Esophagus (tissue), 2 donors: ENCODE data around the gene ABCA7. TPM values are rescaled to one million over a fixed set of nuclear protein-coding genes. Genes with fewer than 3 reads are reported as not detected.
A peak's percentile ranks its signal among the peaks of the same experiment; 100 is the strongest.

Experiments used
- H3K27ac ChIP-seq, 2 donors: one replicate each; pipeline ENCODE4 v1.5.1; 2013; ENCODE audit warnings: low read depth in 2 of 2, mild to moderate bottlenecking in 2 of 2, inconsistent platforms in 1 of 2, low read length in 1 of 2, moderate library complexity in 1 of 2
- H3K27me3 ChIP-seq, 2 donors: one replicate each; pipeline ENCODE4 v1.6.1; 2013; ENCODE audit warnings: low read length in 2 of 2, control low read depth in 1 of 2, mild to moderate bottlenecking in 1 of 2; ENCODE audit not compliant: insufficient read depth in 2 of 2, control insufficient read depth in 1 of 2
- H3K36me3 ChIP-seq, 2 donors: one replicate each; pipeline ENCODE4 v1.6.1; 2013; ENCODE audit warnings: low read length in 1 of 2; ENCODE audit not compliant: control insufficient read depth in 2 of 2, insufficient read depth in 2 of 2
- H3K4me1 ChIP-seq, 2 donors: one replicate each; pipeline ENCODE4 v1.6.1; 2013; ENCODE audit warnings: low read length in 1 of 2; ENCODE audit not compliant: control insufficient read depth in 2 of 2, insufficient read depth in 2 of 2
- H3K4me3 ChIP-seq, 2 donors: one replicate each; pipeline ENCODE4 v1.5.1; 2013; ENCODE audit warnings: low read length in 2 of 2, mild to moderate bottlenecking in 2 of 2, low read depth in 1 of 2, moderate library complexity in 1 of 2
- H3K9me3 ChIP-seq, 2 donors: one replicate each; pipeline ENCODE4 v1.6.1; 2013; ENCODE audit warnings: mild to moderate bottlenecking in 2 of 2, low read depth in 1 of 2, low read length in 1 of 2, moderate library complexity in 1 of 2; ENCODE audit not compliant: control insufficient read depth in 2 of 2, insufficient read depth in 1 of 2
- WGBS, 2 donors: extraction: QIAGEN DNeasy Blood & Tissue Kit; methylation state at CpG; one replicate each; pipeline ENCODE4 v1.1.7; 2013; 5-methylcytosine and 5-hydroxymethylcytosine counted together
- polyA plus RNA-seq, 2 donors: library from polyadenylated mRNA; stranded (reverse); fragments of 200-250 nt; gene quantifications; one replicate each; pipeline ENCODE4 v1.2.3, GENCODE V29; 2013
- donor health status: healthy with polysubstance abuse.
- donor health status: Bipolar disorder and iron deficiency.

Gene ABCA7
- polyA plus RNA-seq, 2 donors = 11.4 to 26.4 TPM

DNA sequence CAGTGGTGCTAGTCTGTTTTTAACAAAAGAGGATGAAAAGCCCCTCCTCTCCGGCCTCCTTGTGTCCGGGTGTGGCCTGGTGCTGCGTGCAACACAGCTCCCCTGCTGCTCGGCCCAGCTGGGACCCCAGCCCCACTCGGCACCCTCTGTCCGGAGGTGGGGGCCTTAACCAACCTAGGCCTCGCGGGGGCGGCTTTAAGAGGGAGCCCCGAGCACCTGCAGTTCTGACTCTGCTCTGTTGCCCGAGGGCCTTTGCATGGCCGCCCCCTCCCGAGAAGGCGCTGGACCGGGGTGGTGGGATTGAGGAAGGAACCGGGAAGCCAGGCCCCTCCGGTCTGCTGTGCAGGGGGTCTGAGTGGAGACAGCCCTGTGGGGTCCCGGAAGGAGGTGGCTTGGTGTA, 45.4 kb upstream of the ABCA7 start:
- WGBS, 2 donors = 91% methylated on average over 18 of the region's 18 CpGs
- H3K27me3 ChIP-seq = peaks cover 0 to 11% of the 10 kb centered on the region in 2 donors
- peaks cover 0 to 30% of the 10 kb centered on the region in 2 donors for H3K36me3 ChIP-seq
- H3K4me3 ChIP-seq = no peak overlapping the region
- peaks cover 0 to 8% of the 10 kb centered on the region in 2 donors for H3K4me1 ChIP-seq
- H3K9me3 ChIP-seq = peaks cover 0 to 4% of the 10 kb centered on the region in 2 donors
- no peak overlapping the region for H3K27ac ChIP-seq

DNA sequence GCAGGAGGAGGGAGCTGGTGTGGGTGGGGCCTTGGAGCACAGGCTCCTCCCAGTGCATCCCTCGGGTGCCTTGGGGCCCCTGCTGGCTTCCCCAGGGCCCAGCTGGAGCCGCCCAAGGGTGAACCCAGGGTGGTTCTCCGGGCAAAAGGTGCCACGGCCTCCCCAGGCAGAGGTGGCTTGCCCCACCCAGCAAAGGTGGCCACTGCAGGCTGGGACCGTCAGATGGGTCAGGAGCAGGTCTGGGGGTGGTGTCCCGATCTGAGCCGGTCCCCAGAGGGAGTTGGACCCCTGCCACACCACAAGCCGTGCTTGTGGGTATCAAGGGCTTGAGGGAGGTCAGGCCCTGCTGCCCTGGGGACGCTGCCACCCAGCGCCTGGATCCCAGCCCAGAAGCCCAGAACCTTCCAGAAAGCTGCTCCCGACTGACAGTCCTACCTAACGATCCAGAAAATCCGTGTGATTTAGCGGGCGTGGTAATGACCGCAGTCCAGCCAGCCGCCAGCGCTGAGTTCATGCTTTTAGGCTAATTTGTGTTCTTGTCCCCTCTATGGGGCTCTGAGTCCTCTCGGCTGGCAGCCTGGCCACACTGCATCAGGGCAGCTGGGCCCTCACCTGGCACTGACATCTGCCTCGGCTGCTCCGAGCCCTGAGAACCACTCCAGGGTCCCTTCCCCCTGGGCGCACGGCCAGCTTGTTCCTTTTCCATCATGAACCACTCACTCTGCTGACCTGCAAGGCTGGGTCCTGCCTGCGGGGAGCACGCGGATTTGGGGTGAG, 44.7 kb upstream of the ABCA7 start:
- 55 to 61% methylated on average over 25 to 26 of the region's 26 CpGs for WGBS, 2 donors
- Histone ChIP-seq H3K27ac (no peak overlapping the region), H3K27me3 (peaks cover 0 to 15% of the 10 kb centered on the region in 2 donors)

DNA sequence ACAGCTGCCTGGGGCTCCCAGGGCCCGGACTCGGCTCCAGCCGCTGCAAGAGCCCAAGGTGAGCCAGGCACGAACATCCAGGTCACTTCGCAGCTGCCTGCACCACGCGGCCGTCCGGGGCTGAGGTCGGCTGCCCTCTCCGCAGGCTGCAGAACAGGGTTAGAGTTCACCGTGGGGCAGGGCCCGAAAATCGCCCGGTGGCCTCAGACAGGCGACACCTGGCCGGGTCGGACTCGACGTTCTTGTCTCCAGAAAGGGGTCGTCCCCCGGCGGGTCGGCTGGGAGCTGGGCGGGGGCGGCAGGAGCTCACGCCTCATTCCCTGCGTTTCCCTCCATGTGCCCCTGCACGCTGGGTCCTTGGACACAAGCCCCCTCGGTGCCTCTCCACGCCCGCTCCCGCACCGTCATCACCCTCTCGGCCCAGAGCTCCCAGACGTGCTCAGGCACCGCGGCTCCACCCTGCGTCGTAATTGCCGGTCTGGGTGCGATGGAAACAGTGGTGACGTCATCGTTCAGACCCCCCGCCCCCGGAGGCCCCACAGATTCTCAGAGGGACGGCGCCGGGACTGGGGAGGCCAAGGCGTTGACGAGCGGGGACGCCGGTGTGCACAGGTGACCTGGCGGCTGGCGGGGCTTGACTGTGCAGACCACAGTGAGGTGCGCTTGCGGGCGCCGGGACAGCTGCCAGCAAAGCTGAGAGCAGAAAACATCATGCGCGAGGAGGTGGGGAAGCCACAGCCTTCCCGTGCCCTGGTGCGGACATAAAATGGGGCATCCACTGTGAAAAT, 43.7 kb upstream of the ABCA7 start:
- H3K4me3 ChIP-seq = peak overlapping the region in 1 of 2 donors; percentile 29
- peaks cover 0 to 20% of the 10 kb centered on the region in 2 donors for H3K27me3 ChIP-seq
- H3K9me3 ChIP-seq = peaks cover 0 to 4% of the 10 kb centered on the region in 2 donors
- no peak overlapping the region for H3K27ac ChIP-seq
- peaks cover 0 to 14% of the 10 kb centered on the region in 2 donors for H3K36me3 ChIP-seq
- WGBS, 2 donors = 6 to 9% methylated on average over 56 to 64 of the region's 64 CpGs
- peaks cover 0 to 8% of the 10 kb centered on the region in 2 donors for H3K4me1 ChIP-seq

More for the DNA sequence above, 44.7 kb upstream of the ABCA7 start:
- H3K4me3 ChIP-seq = no peak overlapping the region
- peaks cover 0 to 4% of the 10 kb centered on the region in 2 donors for H3K9me3 ChIP-seq
- peaks cover 0 to 24% of the 10 kb centered on the region in 2 donors for H3K36me3 ChIP-seq
- peaks cover 0 to 8% of the 10 kb centered on the region in 2 donors for H3K4me1 ChIP-seq

DNA sequence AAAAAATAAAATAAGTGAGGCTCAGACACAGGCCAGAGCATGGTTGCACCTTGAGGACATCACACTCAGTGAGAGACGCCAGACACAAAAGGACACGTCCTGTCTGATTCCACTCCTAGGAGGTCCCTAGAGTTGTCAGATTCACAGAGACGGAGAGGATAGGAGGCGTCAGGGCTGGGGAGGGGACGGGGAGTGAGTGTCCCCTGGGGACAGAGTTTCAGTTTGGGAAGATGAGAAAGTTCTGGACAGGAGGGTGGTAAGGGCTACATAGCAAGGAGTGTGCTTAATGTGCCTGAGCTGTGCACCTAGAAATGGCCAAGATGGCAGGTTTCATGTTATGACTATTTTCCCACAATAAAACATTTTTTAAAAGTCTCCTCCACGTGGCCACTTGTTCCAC, 41.8 kb upstream of the ABCA7 start:
- Histone ChIP-seq H3K4me1 (peaks cover 0 to 8% of the 10 kb centered on the region in 2 donors), H3K27me3 (peaks cover 0 to 24% of the 10 kb centered on the region in 2 donors), H3K9me3 (peaks cover 0 to 4% of the 10 kb centered on the region in 2 donors), H3K27ac (no peak overlapping the region), H3K36me3 (peaks cover 0 to 5% of the 10 kb centered on the region in 2 donors), H3K4me3 (no peak overlapping the region)
- 26 to 28% methylated on average over 6 of the region's 6 CpGs for WGBS, 2 donors

DNA sequence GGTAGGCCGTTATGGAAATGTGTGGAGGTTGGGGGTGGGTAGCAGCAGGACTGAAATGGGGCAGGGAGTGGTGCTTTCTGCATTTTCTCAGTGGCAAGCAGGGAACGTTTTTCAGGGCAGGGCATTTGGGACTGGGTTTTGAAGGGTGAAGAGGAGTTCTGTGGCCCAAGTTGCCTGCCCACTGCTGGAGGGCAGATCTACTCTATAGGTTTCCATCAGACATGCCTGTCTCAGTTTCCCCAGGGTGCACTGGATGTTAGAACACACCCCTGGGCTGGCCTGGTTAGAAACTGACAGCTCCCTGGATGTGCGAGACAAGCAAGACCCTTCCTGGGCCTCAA, 40.6 kb upstream of the ABCA7 start:
- H3K36me3 ChIP-seq = peaks cover 0 to 4% of the 10 kb centered on the region in 2 donors
- H3K9me3 ChIP-seq = peaks cover 0 to 4% of the 10 kb centered on the region in 2 donors
- WGBS, 2 donors = 49 to 64% methylated on average over 3 of the region's 3 CpGs
- H3K27ac ChIP-seq = no peak overlapping the region
- peaks cover 0 to 24% of the 10 kb centered on the region in 2 donors for H3K27me3 ChIP-seq
- no peak overlapping the region for H3K4me3 ChIP-seq
- peaks cover 0 to 8% of the 10 kb centered on the region in 2 donors for H3K4me1 ChIP-seq

DNA sequence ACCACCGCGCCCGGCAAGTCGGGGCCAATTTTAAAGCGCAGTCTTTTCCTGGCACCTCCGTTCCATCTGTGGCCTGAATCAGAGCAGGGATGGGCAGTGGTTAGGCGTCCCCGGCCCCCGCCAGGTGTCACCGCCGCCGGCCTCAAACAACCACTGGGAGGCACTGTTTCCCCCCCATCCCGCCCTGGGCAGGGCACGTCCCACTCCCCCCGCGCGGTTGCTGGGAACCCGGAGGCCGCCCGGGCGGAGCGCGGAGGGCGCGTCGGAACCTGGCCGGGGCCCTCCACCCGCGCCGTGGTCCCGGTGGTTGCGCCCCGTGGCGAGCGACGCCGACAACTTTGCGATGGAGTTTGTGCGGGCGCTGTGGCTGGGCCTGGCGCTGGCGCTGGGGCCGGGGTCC, 39.8 kb upstream of the ABCA7 start, which contains the start of gene GRIN3B:
Gene GRIN3B (plus strand): TSS at position 325 of the 400 bp plus-strand sequence. CDS start 19 bp downstream, at position 344.
- peaks cover 0 to 24% of the 10 kb centered on the region in 2 donors for H3K27me3 ChIP-seq
- H3K4me1 ChIP-seq = peaks cover 0 to 8% of the 10 kb centered on the region in 2 donors
- no peaks in the 10 kb centered on the region for H3K36me3 ChIP-seq
- H3K27ac ChIP-seq = no peak within 1 kb of the TSS
- peak within 1 kb of the TSS in 1 of 2 donors; percentile 4 for H3K4me3 ChIP-seq
- WGBS, 2 donors = 1% methylated on average over 29 to 43 of the region's 43 CpGs
- H3K9me3 ChIP-seq = peaks cover 0 to 4% of the 10 kb centered on the region in 2 donors

DNA sequence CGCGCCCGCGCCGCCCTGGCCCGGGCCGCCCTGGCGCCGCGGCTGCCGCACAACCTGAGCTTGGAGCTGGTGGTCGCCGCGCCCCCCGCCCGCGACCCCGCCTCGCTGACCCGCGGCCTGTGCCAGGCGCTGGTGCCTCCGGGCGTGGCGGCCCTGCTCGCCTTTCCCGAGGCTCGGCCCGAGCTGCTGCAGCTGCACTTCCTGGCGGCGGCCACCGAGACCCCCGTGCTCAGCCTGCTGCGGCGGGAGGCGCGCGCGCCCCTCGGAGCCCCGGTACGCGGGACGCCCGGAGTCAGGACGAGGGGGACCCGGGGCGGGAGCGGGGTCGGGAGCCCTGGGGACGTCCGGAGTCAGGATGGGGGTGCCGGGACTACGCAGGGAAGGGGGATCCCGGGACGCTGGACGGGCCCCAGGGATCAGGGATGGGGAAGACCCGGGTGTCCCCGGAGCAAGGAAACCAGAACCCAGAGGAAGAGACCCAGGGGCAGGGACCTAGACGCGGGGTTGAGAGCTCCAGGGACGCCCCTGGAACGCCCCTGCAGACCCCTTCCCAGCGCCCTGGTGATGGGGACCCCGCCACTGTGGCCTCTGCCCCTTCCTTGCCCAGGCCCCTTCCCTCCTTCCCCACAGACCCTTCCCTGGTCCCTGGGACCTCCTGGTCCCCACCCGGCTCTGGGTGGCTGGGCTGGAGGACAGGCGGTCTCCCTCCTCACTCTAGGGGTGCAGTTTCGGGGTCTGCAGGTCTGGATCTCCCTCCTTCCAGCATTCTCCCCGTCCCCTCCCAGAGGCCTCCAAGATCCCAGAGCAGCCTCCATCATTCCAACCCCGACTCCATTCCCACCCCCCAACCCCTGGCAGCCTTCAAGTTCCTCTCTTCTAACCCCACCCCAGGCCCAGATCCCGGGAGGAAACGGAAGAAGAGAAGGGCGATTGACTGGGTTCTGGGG, 39.0 kb upstream of the ABCA7 start:
- WGBS, 2 donors = 4 to 6% methylated on average over 49 to 73 of the region's 73 CpGs
- peaks cover 0 to 6% of the 10 kb centered on the region in 2 donors for H3K4me1 ChIP-seq
- peaks cover 0 to 4% of the 10 kb centered on the region in 2 donors for H3K9me3 ChIP-seq
- no peak overlapping the region for H3K4me3 ChIP-seq
- peaks cover 0 to 20% of the 10 kb centered on the region in 2 donors for H3K27me3 ChIP-seq
- no peak overlapping the region for H3K27ac ChIP-seq
- no peaks in the 10 kb centered on the region for H3K36me3 ChIP-seq

DNA sequence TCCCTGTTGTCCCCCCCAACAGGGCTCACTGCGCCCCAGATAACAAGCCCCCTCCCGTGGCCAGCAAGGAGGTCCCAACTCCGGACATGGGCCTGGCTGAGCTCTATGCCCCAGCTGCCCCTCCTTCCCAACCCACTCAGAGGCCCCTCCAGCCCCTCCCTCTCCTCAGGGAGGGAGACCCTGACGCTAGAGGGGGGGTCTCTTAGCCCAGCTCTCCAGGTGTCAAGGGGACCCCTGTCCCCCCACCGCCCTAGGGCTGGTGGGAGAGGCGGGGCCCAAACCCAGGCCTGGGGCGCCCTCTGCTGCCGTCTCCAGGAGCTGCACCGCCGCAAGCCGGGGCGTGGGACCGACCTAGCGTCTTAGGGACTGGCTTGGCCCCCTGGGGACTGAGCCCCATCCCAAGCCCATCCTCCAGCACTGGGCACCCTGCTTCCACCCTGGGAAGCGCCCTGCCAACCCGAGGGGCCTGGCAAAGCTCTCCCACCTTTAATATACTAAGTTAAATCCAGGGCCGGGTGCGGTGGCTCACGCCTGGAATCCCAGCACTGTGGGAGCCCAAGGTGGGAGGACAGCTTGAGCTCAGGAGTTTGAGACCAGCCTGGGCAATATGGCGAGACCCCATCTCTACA, 38.3 kb upstream of the ABCA7 start:
- Histone ChIP-seq H3K9me3 (no peaks in the 10 kb centered on the region), H3K27me3 (peaks cover 0 to 15% of the 10 kb centered on the region in 2 donors), H3K4me1 (no peaks in the 10 kb centered on the region), H3K4me3 (no peak overlapping the region), H3K27ac (no peak overlapping the region), H3K36me3 (no peaks in the 10 kb centered on the region)
- WGBS, 2 donors = 9% methylated on average over 19 to 20 of the region's 20 CpGs
